Measurements from ENCODE around the gene MGAM2.

Gene MGAM2

GRCh38 chr7:142200206-142200605 is 88.7 kb downstream of the MGAM2 start:
- TF ChIP-seq CTCF (IDR thresholded peaks at IDR 0.05; ENCODE audit: low read length, missing control alignments) = no peak
- no peak for DNase-seq (ENCODE audit: low read depth)
- no peak overlapping the region for H3K4me3 ChIP-seq (replicated peaks; ENCODE audit: low read depth, low read length)

- no peak for TF ChIP-seq CTCF (IDR thresholded peaks at IDR 0.05; ENCODE audit: low read length, missing control alignments)
- no peak overlapping the region for H3K4me3 ChIP-seq (replicated peaks; ENCODE audit: low read depth, low read length)
- DNase-seq (ENCODE audit: low read depth) = no peak
Measured at GRCh38 chr7:142228537-142229104, 117.1 kb downstream of the MGAM2 start.

- DNase-seq (ENCODE audit: low read depth) = no peak
- H3K4me3 ChIP-seq (replicated peaks; ENCODE audit: low read depth, low read length) = no peak overlapping the region
- TF ChIP-seq CTCF (IDR thresholded peaks at IDR 0.05; ENCODE audit: low read length, missing control alignments) = no peak
Measured at GRCh38 chr7:142231716-142232115, 120.2 kb downstream of the MGAM2 start.

- no peak for DNase-seq (ENCODE audit: low read depth)
- H3K4me3 ChIP-seq (replicated peaks; ENCODE audit: low read depth, low read length) = no peak overlapping the region
- TF ChIP-seq CTCF (IDR thresholded peaks at IDR 0.05; ENCODE audit: low read length, missing control alignments) = no peak
Measured at GRCh38 chr7:142240546-142240945, 129.0 kb downstream of the MGAM2 start.

- H3K4me3 ChIP-seq (replicated peaks; ENCODE audit: low read depth, low read length) = no peak overlapping the region
- no peak for DNase-seq (ENCODE audit: low read depth)
- no peak for TF ChIP-seq CTCF (IDR thresholded peaks at IDR 0.05; ENCODE audit: low read length, missing control alignments)
Measured at GRCh38 chr7:142243823-142244222, 132.3 kb downstream of the MGAM2 start.

GRCh38 chr7:142248166-142249160 is 136.9 kb downstream of the MGAM2 start:
- TF ChIP-seq CTCF (IDR thresholded peaks at IDR 0.05; ENCODE audit: low read length, missing control alignments) = no peak
- no peak for DNase-seq (ENCODE audit: low read depth)
- H3K4me3 ChIP-seq (replicated peaks; ENCODE audit: low read depth, low read length) = no peak overlapping the region
